GM18858 (cell line): Measurements from ENCODE around the gene SDHB.

ENCODE experiments used
- ATAC-seq: cut with Tn5 transposase; IDR thresholded peaks from one replicate; pipeline ENCODE4 v1.9.1; 2021; ENCODE audit not compliant: unreplicated experiment

Gene SDHB

DNA sequence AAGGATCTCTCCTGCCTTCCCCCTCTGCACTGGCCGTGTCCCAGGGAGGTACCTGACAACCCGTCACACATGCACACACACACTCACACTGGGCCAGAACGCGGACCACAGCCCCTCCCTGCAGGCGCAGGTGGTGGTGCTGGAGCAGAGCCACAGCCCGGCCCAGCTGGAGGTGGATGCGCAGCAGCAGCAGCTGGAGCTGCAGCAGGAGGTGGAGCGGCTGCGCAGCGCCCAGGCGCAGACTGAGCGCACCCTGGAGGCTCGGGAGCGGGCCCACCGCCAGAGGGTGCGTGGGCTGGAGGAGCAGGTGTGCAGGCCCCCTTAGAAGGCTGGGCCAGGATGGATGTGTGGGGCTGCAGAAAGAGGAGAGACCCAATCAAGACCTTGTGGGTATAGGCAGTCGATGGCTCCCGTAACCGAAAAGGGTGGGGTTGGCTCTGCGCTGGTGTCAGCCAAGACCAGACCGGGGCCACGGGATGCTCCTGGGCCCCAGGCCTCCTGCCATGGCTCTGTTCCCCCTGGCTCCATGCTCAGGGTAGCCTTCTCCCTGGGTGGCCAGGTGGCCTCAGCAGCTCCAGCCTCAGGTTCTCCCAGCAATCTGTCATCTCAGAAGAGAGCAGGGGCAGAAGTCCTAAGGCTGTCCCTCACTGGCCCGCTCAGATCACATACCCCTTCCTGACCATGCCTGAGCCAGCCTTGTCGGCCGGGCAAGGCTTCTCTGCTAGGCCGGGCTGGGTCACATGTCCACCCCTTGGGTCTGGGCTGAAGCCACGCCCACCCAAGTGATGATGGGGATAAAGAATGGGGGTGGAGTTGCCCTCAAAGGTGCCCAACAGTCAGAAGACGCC, 82.3 kb downstream of the SDHB start:
- ATAC-seq = no peak

DNA sequence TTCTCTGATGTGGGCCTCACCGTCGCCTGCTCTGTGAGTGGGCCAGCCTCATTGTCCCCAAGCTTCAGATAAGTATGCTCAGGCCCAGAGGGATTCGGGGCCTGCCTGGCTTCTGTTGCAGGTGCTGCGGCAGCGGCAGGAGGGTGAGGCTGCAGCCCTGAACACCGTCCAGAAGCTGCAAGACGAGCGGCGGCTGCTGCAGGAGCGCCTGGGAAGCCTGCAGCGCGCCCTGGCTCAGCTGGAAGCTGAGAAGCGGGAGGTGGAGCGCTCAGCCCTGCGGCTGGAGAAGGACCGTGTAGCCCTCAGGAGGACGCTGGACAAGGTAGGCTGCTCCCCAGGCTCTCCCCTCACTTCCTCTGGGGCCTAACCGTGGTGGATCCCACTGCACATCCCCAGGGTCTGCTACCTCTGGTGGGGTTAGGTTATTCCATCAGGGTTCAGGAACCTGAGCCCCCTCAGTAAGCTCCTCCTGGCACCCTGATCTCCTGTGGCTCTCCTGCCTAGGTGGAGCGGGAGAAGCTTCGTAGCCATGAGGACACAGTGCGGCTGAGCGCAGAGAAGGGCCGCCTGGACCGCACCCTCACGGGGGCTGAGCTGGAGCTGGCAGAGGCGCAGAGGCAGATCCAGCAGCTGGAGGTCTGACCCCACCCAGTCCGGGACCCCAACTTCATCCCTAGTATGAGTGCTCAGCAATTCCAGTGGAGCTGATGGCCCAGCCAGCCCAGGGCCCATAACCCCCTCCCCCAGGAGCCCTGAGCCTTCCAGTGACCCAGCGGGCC, 83.5 kb downstream of the SDHB start:
- ATAC-seq = no peak

DNA sequence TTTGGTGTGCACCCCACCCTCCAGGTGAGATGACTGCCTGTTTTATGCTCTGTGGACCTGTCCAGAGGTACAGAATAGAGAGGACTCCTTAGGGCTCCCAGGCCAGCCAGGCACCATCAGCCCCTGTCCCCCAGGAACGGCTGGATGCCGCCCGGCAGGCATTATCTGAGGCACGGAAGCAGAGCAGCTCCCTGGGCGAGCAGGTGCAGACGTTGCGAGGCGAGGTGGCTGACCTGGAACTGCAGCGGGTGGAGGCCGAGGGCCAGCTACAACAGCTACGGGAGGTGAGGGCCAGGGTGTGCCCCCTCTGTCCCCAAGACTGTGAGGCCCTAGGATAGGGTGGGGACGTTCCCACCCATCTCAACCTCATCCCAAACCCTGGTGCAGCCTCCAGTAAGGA, 84.2 kb downstream of the SDHB start:
- ATAC-seq = no peak

DNA sequence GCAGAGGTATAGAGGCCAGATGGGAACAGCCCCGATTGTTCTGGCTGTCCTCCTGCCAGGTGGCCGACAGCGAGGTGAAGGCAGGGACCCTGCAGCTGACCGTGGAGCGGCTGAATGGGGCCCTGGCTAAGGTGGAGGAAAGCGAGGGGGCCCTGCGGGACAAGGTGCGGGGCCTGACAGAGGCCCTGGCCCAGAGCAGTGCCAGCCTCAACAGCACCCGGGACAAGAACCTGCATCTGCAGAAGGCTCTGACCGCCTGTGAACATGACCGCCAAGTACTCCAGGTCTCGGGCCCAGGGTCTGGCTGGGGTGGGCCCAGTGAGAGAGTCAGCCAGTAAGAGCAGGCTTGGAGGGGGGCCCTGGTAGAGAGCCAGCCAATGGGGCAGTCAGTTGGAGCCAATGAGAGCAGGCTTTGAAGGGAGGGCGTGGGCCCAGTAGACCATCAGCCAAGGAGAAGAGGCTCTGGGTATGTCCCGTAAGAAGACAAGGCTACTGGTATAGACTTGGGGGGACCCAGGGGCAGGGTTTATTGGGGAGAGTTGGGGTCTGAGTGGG, 84.7 kb downstream of the SDHB start:
- ATAC-seq = no peak
